Occipital lobe (tissue), 2 donors: ENCODE results near the gene ACTN4. TPM values are rescaled to one million over a fixed set of nuclear protein-coding genes. Genes with fewer than 3 reads are reported as not detected.

Source experiments
- DNase-seq: peaks from one replicate; lab custom pipeline; 2025; lab: John Stamatoyannopoulos, UW
- total RNA-seq: library from RNA; depleted of rRNA; stranded (reverse); fragments of >200 nt; gene quantifications from one replicate; pipeline ENCODE4 v1.2.3, GENCODE V29; 2014

ACTN4 gene
- total RNA-seq, 1 donor from 2014 or later: 53.2 TPM

GRCh38 chr19:38635483-38636399 lies 11.7 kb upstream of the ACTN4 start:
- peak; percentile 25 for DNase-seq

- DNase-seq: no peak
These were observed 9.0 kb upstream of the ACTN4 start for GRCh38 chr19:38638461-38638860.

DNA sequence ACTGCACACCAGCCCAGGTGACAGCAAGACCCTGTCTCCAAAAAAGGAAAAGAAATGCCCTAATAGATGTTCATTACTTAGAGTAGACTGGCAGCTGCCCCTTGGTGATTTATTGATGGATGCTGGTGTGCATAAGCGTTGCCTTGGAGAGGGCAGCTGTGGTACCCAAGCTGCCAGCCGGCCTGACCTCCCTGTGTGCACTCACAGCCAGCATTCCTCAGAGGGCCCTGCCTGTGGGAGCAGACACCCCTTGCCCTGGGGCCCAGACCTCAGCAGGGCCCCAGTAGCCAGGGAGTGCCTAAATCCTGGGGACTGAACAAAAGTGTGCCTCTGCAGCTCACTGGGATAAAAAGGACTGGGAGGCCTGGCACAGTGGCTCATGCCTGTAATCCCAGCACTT lies 7.8 kb upstream of the ACTN4 start:
- no peak for DNase-seq

- DNase-seq: no peak
These were observed 7.1 kb upstream of the ACTN4 start for GRCh38 chr19:38640368-38640767.

GRCh38 chr19:38642176-38642575 lies 5.3 kb upstream of the ACTN4 start:
- DNase-seq: no peak

GRCh38 chr19:38644719-38645118 lies 2.7 kb upstream of the ACTN4 start:
- no peak for DNase-seq

GRCh38 chr19:38647966-38648768 lies 718 bp downstream of the ACTN4 start:
- DNase-seq: no peak

DNA sequence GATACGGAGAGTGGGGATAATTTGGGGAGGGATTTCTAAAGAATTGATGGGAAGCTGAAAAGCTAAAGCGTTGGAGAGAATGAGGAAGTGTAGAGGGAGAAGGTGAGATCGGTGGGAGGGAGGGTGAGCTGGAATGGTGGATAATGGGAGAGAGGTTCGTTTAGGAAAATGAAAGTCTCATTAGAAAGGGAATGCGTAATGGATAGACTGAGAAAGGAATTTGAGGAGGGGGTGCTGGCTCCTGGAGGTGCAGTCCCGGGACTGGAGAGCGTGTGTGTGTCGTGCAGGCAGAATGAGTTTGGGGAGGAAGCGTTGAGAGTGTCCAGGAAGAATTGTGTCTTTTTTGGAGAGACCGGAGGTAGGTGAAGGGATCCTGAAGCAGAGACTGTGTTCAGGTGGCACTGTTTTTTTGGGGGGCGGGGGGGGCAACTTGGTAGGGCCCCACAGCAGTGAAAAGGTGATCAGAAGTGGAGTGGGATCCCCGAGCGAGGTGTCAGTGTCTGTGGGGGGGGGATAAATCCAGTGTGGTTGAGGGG lies 1.4 kb downstream of the ACTN4 start:
- DNase-seq: no peak

DNA sequence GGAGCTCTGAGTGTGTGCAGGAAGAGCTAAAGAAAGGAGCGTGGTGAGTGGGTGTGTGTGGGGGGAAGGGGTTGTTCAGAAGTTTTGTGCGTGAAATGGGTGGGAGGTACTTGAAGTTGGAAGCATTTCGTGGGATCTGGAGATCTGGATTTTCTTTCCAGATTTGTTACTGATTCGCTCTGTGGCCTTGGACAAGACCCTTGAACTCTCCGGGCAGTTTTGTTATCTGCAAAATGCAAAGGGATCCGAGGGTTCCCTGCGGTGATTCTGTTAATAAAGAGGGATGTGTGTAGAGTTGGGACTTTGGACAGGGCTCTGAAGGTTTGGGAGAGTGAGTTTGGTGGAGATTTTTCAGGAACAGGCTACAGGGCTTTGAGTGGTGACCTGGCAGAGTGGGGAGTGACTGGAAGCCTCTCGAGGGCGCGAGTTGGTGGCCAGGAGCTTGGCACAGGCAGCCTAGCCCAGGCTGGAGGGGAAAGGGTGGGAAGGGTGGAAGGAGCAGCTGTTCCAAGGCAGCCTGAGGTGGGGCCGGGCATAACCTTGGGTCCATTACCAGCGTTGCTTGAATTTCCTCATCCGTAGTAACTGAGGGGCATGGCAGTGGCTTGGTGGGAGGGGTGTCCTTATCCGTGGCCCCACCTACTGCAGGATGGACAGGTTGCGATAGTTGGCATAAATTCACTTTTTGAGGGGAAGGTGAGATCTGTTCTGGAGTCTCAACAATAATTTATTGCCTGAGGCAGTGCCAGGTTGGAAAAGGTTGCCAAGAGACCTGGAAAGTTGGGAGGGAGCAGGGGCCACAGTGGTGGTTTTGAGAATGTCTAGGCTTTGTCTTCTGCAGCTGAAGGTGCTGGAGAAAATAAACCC lies 2.1 kb downstream of the ACTN4 start:
- DNase-seq: no peak

GRCh38 chr19:38650172-38650775 lies 2.8 kb downstream of the ACTN4 start:
- no peak for DNase-seq

- no peak for DNase-seq
These were observed 3.6 kb downstream of the ACTN4 start for GRCh38 chr19:38650911-38651584.

GRCh38 chr19:38653028-38653571 lies 5.7 kb downstream of the ACTN4 start:
- DNase-seq: no peak

DNA sequence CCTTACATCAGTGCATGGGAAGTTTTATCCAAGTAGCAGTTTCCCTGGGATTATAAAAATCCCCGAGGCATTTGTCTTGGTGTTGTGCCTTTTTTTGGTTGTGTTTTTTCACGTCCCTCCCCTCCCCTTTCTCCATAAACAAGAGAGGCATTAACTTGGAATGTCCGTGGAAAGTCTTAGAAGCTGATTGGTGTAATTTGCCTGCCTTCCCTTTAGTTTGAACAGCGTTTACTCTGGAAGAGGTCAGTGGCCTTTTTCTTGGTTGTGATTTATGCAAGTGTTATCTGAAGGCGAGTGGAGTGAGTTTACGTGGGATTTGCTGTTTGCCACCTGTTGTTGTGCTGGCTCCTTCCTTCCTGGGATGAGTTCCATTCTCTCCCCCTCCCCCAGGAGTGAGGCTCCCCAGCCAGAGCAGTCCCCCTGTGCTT lies 7.2 kb downstream of the ACTN4 start:
- no peak for DNase-seq

GRCh38 chr19:38655148-38655824 lies 7.8 kb downstream of the ACTN4 start:
- DNase-seq: no peak

- DNase-seq: no peak
These were observed 8.9 kb downstream of the ACTN4 start for GRCh38 chr19:38656171-38656981.

GRCh38 chr19:38657633-38658222 lies 10.3 kb downstream of the ACTN4 start:
- DNase-seq: no peak

- no peak for DNase-seq
These were observed 11.2 kb downstream of the ACTN4 start for GRCh38 chr19:38658462-38659306.
